Neural cell (in vitro differentiated cells): ENCODE measurements around the gene SLC38A4. TPM values are rescaled to one million over a fixed set of nuclear protein-coding genes. Genes with fewer than 3 reads are reported as not detected.

Experiments used
- H2AFZ ChIP-seq: fragments of 200-600, 300-800 bp; sonication (generic), shearing (Covaris generic); 2 replicates; pipeline ENCODE4 v1.6.0; 2014; ENCODE audit warnings: low read depth, mild to moderate bottlenecking, antibody characterized with exemption, low read length, moderate library complexity
- H3F3A ChIP-seq: fragments of 200-600 bp; shearing (Covaris generic); 2 replicates; pipeline ENCODE4 v1.6.1; 2016; ENCODE audit warnings: mild to moderate bottlenecking, moderate library complexity, mixed read lengths, antibody characterized with exemption, low read length; ENCODE audit not compliant: insufficient read depth, poor library complexity, severe bottlenecking
- H3K27ac ChIP-seq: fragments of 200-600, 300-800 bp; sonication (generic), shearing (Covaris generic); 2 replicates; pipeline ENCODE4 v1.5.1; 2014; ENCODE audit warnings: mild to moderate bottlenecking, low read length, moderate library complexity
- H3K27me3 ChIP-seq: fragments of 300-800, 200-600 bp; sonication (generic), shearing (Covaris generic); 2 replicates; pipeline ENCODE4 v1.6.0; 2014; ENCODE audit warnings: mild to moderate bottlenecking, low read depth, low read length, moderate library complexity; ENCODE audit not compliant: insufficient read depth
- H3K36me3 ChIP-seq: fragments of 300-800, 200-600 bp; sonication (generic), shearing (Covaris generic); 2 replicates; pipeline ENCODE4 v1.5.1; 2014; ENCODE audit warnings: mild to moderate bottlenecking, antibody characterized with exemption, low read length, moderate library complexity; ENCODE audit not compliant: insufficient read depth
- H3K4me2 ChIP-seq: fragments of 300-800, 200-600 bp; sonication (generic), shearing (Covaris generic); 2 replicates; pipeline ENCODE4 v1.6.0; 2014; ENCODE audit warnings: mild to moderate bottlenecking, low read length
- H3K4me3 ChIP-seq: fragments of 300-800, 200-600 bp; sonication (generic), shearing (Covaris generic); 2 replicates; pipeline ENCODE4 v1.5.1; 2014; ENCODE audit warnings: mild to moderate bottlenecking, low read length, moderate library complexity
- H3K79me2 ChIP-seq: fragments of 200-600 bp; shearing (Covaris generic); replicated peaks from 2 replicates; pipeline ENCODE4 v1.6.0; 2014; ENCODE audit warnings: mild to moderate bottlenecking, low read length, moderate library complexity; ENCODE audit not compliant: insufficient read depth
- H3K9ac ChIP-seq: fragments of 300-800, 200-600 bp; sonication (generic), shearing (Covaris generic); 2 replicates; pipeline ENCODE4 v1.6.1; 2016; ENCODE audit warnings: mild to moderate bottlenecking, low read length, mixed read lengths
- H3K9me2 ChIP-seq: fragments of 200-600 bp; shearing (Covaris generic); 2 replicates; pipeline ENCODE4 v1.6.1; 2016; ENCODE audit warnings: mild to moderate bottlenecking, low read length, mixed read lengths; ENCODE audit not compliant: insufficient read depth
- H3K9me3 ChIP-seq: fragments of 200-600, 300-800 bp; sonication (generic), shearing (Covaris generic); 2 replicates; pipeline ENCODE4 v1.6.1; 2016; ENCODE audit warnings: mild to moderate bottlenecking, mixed run types, low read length, moderate library complexity, mixed read lengths
- H4K20me1 ChIP-seq: fragments of 200-600 bp; shearing (Covaris generic); 2 replicates; pipeline ENCODE4 v1.6.1; 2016; ENCODE audit warnings: mild to moderate bottlenecking, mixed run types; ENCODE audit not compliant: insufficient read depth
- CTCF ChIP-seq: fragments of 450-650 bp; IDR thresholded peaks from 2 replicates; pipeline ENCODE4 v1.5.1; 2014; ENCODE audit warnings: antibody characterized with exemption, mild to moderate bottlenecking, moderate library complexity; ENCODE audit not compliant: poor library complexity, severe bottlenecking
- EP300 ChIP-seq: fragments of 450-650 bp; conservative IDR thresholded peaks from 2 replicates; pipeline ENCODE4 v1.6.1; 2014; ENCODE audit warnings: antibody characterized with exemption, mild to moderate bottlenecking, moderate library complexity; ENCODE audit not compliant: poor library complexity, severe bottlenecking
- EZH2 ChIP-seq: fragments of 200-600, 300-800 bp; shearing (Covaris generic), sonication (generic); IDR thresholded peaks from 2 replicates; pipeline ENCODE4 v1.6.1; 2014; ENCODE audit warnings: antibody characterized with exemption, low read length, borderline replicate concordance, mild to moderate bottlenecking; ENCODE audit not compliant: insufficient read depth, poor library complexity, severe bottlenecking
- MXI1 ChIP-seq: fragments of 450-650 bp; conservative IDR thresholded peaks from 2 replicates; pipeline ENCODE4 v1.6.1; 2014; ENCODE audit warnings: antibody characterized with exemption, mild to moderate bottlenecking; ENCODE audit not compliant: poor library complexity, severe bottlenecking
- POLR2AphosphoS5 ChIP-seq: IDR thresholded peaks from 2 replicates; pipeline ENCODE4 v1.6.1; 2012
- RAD21 ChIP-seq: fragments of 450-650 bp; conservative IDR thresholded peaks from 2 replicates; pipeline ENCODE4 v1.6.1; 2014; ENCODE audit warnings: antibody characterized with exemption, mild to moderate bottlenecking, moderate library complexity
- REST ChIP-seq: IDR thresholded peaks from 2 replicates; pipeline ENCODE4 v1.6.1; 2012; ENCODE audit warnings: borderline replicate concordance
- SMC3 ChIP-seq: fragments of 450-650 bp; conservative IDR thresholded peaks from 2 replicates; pipeline ENCODE4 v1.6.1; 2014; ENCODE audit warnings: antibody characterized with exemption, mild to moderate bottlenecking, moderate library complexity; ENCODE audit not compliant: poor library complexity
- TAF1 ChIP-seq: IDR thresholded peaks from 2 replicates; pipeline ENCODE4 v1.6.1; 2012; ENCODE audit warnings: low read depth
- polyA plus RNA-seq: library from polyadenylated mRNA; depleted of rRNA; stranded (reverse); fragments of >200 nt; gene quantifications from 2 replicates; pipeline ENCODE4 v1.2.3, GENCODE V29; 2014

SLC38A4 gene
- polyA plus RNA-seq, 1 donor from 2014 or later, result not detected

GRCh38 chr12:46865311-46865710 is 39.5 kb upstream of the SLC38A4 start:
- Histone ChIP-seq H3K9ac (no peak overlapping the region), H4K20me1 (no peaks in the 10 kb centered on the region)

GRCh38 chr12:46858368-46858767 is 32.6 kb upstream of the SLC38A4 start:
- H3K9me2 ChIP-seq, result no peaks in the 10 kb centered on the region
- no peak for TF ChIP-seq MXI1
- no peak for TF ChIP-seq CTCF
- TF ChIP-seq POLR2AphosphoS5, result no peak
- no peak for TF ChIP-seq EZH2
- TF ChIP-seq EP300, result no peak
- no peak for TF ChIP-seq SMC3
- no peak for TF ChIP-seq RAD21
- TF ChIP-seq REST, result no peak

More at GRCh38 chr12:46865311-46865710, 39.5 kb upstream of the SLC38A4 start:
- Histone ChIP-seq H3K79me2 (no peaks in the 10 kb centered on the region), H2AFZ (no peak overlapping the region), H3K9me3 (no peaks in the 10 kb centered on the region), H3K27ac (no peak overlapping the region), H3K36me3 (no peaks in the 10 kb centered on the region), H3K4me3 (no peak overlapping the region), H3F3A (no peaks in the 10 kb centered on the region), H3K9me2 (no peaks in the 10 kb centered on the region), H3K4me2 (no peak overlapping the region), H3K27me3 (no peaks in the 10 kb centered on the region)
- no peak for TF ChIP-seq CTCF
- TF ChIP-seq TAF1, result no peak
- no peak for TF ChIP-seq POLR2AphosphoS5
- no peak for TF ChIP-seq EZH2
- TF ChIP-seq REST, result no peak

More at GRCh38 chr12:46858368-46858767, 32.6 kb upstream of the SLC38A4 start:
- H3K27ac ChIP-seq, result no peak overlapping the region
- H3K36me3 ChIP-seq, result no peaks in the 10 kb centered on the region
- H2AFZ ChIP-seq, result no peak overlapping the region
- H3K27me3 ChIP-seq, result no peaks in the 10 kb centered on the region
- no peaks in the 10 kb centered on the region for H4K20me1 ChIP-seq
- no peaks in the 10 kb centered on the region for H3K79me2 ChIP-seq
- H3F3A ChIP-seq, result no peaks in the 10 kb centered on the region
- H3K4me2 ChIP-seq, result no peak overlapping the region
- H3K4me3 ChIP-seq, result no peak overlapping the region
- no peaks in the 10 kb centered on the region for H3K9me3 ChIP-seq
- H3K9ac ChIP-seq, result no peak overlapping the region
